OCI-LY3 (cell line): ENCODE data around the gene TLR6.

Experiments used
- EZH2phosphoT487 ChIP-seq: fragments of 200-600 bp; shearing (Covaris generic); IDR thresholded peaks from 2 replicates; pipeline ENCODE4 v1.6.1; 2018; ENCODE audit warnings: antibody characterized with exemption, mixed run types, low read depth
- TF ChIP-seq, protein P1 (sequence below): fragments of 200-600, 300-600 bp; sonication (generic); IDR thresholded peaks from 2 replicates; pipeline ENCODE4 v1.5.1; 2014; ENCODE audit warnings: antibody characterized with exemption, low read length, low read depth

DNA sequence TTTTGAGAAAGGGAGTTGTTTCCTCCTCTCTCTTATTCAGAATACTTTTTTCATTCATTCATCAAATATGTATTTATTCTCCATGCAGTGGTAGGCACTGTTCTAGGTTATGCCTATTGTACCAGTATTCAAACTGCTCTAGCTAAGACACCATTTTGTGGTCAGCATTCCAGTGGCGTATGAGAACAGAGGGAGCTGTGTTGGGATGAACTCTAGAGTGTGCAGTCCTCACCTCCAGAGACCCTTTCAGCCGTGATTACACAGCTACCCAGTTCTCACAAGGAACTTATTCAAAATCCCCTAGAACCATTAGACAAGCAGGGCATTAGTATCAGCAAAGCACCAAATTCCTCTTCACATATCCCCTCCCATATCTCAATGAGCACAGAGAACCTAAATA is 56.3 kb downstream of the TLR6 start:
- no peak for TF ChIP-seq EZH2phosphoT487
- TF ChIP-seq, protein P1, sequence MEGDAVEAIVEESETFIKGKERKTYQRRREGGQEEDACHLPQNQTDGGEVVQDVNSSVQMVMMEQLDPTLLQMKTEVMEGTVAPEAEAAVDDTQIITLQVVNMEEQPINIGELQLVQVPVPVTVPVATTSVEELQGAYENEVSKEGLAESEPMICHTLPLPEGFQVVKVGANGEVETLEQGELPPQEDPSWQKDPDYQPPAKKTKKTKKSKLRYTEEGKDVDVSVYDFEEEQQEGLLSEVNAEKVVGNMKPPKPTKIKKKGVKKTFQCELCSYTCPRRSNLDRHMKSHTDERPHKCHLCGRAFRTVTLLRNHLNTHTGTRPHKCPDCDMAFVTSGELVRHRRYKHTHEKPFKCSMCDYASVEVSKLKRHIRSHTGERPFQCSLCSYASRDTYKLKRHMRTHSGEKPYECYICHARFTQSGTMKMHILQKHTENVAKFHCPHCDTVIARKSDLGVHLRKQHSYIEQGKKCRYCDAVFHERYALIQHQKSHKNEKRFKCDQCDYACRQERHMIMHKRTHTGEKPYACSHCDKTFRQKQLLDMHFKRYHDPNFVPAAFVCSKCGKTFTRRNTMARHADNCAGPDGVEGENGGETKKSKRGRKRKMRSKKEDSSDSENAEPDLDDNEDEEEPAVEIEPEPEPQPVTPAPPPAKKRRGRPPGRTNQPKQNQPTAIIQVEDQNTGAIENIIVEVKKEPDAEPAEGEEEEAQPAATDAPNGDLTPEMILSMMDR = no peak
